Inflammatory macrophage (primary cell): ENCODE results near the gene CDH12.
"Not testable (repeated sequence)": the region's sequence is repeated elsewhere in the genome, so short reads cannot be mapped to it uniquely, and the experiment has no call there.

ENCODE experiments used
- DNase-seq, 2 donors: peaks; one replicate each; pipeline ENCODE4 v3.0.0-alpha.2; 2020 to 2022

Gene CDH12

DNA sequence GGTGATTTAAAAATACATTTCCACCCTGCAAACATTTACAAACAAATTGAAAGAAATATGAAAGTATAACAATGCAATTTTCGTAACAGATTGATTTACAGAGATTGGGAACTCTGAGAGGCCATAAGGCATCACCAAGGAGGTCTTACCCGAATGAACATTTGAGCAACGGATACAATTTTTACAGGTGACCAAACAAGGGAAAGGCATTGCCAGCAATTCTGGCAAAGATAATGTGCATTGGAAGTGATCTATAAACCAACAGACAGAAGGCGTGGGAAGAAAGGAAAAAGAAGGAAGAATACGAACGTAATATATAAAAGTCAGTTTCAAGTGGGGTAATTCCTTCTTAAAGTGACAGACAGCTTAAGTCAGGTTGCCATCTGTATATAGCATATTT, 295.9 kb downstream of the CDH12 start:
- no peak for DNase-seq

DNA sequence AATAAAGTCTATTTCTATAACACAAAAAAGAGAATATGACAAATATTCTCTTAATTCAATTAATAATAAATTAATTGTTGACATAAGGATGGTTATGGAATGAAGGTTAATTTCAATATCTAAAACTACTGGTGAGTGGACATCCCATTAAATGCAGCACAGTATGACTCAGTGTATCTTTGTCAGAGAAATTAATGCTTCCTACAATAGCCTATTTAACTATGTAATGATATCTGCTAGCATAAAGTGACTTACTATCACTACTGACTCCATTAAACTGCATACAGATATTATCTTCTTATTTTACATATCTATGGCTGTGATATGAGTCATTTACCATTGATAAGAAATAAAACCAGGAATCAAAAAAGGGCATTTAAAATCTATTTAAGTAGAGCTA, 298.7 kb downstream of the CDH12 start:
- no peak for DNase-seq

DNA sequence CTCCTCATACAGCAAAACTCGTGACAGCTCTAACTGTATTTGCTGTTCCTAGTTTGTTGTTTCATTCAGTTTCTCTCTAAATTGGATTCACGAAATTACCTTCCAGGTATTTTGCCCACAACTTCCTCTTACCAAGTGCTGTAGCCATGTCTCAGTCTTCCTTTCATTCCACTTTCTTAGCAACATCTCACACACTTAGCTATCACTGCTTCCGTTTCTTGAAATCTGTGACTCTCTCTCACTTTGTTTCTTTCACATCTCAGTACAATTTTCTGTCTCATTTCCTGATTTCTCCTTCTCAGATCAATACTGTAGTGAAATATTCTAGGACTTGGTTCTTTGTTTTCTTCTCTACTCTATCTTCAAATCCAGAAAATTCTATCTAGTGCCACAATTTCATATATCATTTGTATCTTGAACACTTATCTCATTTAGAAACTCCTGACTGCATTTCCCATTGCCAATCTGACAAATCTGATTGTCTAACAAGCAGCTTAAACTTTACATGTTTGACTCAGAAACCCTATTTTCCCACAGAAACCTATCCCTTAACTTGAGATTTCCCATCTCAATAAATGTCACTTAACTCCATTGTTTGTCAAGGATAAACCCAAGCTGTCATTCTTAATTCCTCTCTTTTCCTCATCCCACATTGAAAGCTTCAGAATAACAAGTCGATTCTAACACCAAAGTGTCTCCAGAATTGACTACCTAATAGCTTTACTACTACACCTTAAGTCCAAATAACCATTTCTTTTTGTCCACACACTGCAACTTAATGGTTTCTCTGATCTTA, 303.1 kb downstream of the CDH12 start:
- no peak for DNase-seq

DNA sequence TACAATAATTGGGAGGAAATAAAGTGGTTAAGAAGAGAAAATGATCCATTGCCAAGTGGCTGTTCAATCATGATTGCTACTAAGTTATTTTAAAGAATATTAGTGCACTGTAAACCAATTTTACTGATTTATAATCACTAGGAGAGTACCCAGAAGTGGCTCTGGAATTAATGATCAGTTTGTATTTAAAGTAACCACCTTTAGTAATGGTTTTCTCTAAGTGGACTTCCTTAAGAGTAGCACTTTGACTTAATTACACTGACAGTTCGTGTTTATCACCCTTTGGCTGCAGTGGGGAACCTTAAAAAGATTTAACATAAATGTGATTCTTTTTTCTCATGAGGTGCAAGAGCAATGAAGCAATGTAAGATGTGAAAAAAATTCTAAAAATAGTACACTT, 310.8 kb downstream of the CDH12 start:
- no peak for DNase-seq

DNA sequence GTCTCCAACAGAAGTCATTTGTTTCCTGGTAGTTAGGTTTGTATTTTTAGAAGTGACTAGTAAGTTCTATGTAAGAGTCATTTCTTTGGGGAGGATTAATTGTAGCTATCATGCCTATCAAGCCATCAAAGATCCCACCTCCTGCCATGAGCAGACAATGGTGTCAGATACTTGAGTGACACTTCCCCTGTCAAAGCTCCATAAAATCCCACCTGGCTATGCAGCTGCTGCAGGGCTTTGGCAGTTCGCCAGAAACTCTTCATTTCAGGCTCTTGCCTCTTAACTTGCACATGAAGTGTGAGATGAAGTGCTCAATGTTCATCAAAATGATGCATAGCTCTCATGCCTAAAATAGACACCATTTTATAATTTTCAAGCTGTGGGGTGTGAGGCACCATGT, 312.1 kb downstream of the CDH12 start:
- DNase-seq: no peak

DNA sequence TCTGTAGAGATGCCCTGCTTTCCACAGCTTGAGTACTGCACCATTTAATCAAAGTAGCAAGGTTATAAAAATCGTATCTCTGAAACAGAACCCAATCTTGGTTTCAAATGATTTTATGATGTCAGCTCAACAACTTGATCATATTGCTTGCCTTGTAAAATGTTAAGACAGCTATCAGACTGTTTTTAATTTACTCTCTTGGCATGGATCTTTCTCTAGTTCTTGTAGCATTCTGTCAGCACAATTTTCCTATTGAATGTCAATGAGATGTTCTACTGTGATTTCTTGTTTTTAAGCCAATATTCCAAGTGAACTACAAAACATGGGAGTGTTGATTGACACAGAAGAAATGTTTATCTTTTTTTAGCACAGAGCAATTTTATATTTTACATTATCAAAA, 313.4 kb downstream of the CDH12 start:
- no peak for DNase-seq

DNA sequence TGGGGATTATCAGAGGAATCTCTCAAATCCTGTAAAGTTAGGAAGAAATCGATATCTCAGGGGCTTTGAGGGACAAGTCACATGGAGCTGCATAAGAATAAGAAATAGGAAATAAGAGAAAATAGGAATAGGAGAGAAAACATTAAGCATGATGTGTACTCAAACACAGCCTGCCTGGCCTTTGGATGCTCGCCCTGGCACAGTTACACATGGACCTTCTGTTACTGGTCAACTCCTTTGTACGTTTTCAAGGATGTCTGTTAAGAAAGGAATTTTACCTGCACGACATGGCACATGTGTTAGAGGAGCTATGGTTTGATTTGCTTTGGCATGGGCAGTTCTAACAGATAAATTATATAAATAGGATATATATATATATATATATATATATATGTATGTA, 321.2 kb downstream of the CDH12 start:
- DNase-seq: no peak

DNA sequence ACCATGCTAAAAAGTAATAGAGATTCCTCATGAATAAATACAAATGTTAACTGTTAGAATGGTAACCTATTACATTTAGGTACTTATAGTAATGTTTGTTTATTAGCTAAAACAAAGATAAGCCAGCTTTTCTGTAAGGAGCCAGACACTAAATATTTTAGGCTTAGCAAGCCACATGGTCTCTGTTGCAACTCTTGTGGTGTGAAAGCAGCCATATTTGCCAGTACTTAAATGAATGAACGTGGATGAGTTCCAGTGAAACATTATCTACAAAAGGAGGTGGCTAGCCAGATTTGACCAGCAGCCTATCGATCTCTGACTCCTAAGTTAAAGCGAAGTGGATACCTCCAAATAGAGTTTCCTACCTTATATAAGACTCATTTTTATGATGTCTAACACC, 331.6 kb downstream of the CDH12 start:
- DNase-seq: no peak

DNA sequence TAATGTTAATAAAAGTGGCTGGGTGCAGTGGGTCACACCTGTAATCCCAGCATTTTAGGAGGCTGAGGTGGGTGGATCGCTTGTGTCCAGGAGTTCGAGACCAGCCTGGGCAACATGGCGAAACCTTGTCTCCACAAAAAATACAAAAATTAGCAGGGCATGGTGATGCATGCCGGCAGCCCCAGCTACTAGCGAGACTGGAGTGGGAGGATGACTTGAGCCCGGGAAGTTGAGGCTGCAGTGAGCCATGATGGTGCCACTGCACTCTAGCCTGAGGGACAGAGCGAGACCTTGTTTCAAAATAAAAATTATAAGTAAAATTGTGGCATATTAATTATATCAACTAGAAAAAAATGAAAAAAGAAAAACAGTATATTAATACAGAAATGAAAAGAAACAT, 336.6 kb downstream of the CDH12 start:
- DNase-seq: not testable (repeated sequence)

DNA sequence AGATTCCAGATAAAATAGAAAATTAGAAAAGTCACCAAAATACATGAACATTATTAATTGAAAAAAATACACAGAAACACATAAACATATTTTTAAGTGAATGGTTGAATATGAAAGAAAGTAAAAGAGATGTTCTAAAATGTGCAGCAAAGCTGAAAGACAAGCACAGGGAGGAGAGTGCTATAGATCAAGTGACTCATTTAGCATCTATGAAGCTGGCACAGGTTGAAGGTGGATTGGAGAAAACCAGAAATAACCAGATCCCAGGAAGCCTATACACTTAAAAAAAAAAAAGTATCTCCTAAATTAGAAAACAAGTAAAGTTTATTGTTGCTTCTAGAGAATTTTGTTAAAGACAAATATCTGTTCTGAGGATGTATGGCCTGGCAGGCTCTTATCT, 338.9 kb downstream of the CDH12 start:
- DNase-seq: no peak

DNA sequence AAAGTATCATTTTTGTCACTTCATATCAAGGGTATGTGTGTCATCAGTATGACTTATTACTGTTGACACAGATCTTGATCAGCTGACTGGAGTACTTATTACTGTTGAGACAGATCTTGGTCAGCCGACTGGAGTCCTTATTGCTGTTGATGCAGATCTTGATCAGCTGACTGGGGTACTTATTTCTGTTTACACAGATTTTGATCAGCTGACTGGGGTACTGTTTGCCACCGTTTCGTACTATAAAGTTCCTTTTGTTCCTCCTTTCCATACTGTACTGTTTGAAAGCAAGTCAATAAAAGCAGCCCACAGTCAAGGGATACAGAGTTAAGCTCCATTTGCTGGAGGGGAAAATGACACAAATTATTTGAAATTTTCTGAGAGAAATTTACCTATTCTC, 347.3 kb downstream of the CDH12 start:
- DNase-seq: no peak

DNA sequence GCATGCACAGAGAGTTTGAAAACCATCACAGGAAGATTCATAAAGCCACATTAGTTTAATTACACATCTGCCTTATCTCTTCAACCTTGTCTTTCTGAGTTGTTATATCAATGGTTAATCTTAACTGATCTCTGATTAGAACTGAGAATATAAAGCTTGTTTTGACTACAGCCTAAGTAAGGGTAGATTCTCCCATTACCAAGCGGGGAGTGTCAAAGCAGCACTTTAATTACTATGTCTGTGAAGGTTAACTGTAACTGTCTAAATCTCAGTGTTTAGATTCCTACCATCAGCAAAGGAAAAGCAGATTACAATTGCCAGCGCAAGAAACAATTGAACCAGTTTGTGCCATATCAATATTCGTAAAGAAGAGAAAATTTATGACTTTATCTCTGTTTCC, 348.7 kb downstream of the CDH12 start:
- DNase-seq: no peak

DNA sequence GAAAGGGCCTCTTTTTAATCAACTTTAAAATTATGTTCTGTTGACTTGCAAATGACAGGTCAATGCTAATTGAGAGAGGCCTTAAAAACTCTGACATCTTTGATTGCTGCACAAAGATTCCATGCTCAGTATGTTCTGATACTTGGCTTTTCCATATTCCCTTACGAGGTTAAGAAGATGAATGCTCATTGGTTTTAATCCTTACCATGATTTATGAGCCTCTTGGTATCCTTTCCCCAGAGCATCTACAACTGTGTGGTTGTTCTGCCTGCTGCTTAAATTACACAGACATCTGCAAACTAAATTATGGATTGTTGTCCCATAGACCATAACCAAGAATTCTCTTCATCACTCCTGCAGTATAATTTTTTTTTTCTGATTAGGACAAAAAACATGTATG, 352.6 kb downstream of the CDH12 start:
- DNase-seq: no peak

DNA sequence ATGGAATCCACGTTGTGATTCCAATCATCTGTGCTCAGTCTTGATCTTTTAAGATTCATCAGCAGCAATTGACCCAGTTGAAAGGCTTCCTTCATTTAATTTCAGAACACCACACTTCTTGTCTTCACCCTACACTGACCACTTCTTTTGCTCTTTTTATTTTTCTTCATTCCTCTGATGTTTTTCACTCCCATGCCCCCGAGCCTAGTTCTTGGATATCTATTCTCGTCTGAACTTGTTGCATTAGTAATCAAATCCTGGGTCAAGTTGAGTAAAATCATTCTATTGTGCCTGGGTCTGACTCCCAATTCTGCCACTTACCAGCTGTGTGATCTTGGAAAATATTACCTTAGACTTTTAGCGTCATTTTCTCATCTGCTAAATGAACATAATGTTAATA, 356.5 kb downstream of the CDH12 start:
- DNase-seq: no peak

DNA sequence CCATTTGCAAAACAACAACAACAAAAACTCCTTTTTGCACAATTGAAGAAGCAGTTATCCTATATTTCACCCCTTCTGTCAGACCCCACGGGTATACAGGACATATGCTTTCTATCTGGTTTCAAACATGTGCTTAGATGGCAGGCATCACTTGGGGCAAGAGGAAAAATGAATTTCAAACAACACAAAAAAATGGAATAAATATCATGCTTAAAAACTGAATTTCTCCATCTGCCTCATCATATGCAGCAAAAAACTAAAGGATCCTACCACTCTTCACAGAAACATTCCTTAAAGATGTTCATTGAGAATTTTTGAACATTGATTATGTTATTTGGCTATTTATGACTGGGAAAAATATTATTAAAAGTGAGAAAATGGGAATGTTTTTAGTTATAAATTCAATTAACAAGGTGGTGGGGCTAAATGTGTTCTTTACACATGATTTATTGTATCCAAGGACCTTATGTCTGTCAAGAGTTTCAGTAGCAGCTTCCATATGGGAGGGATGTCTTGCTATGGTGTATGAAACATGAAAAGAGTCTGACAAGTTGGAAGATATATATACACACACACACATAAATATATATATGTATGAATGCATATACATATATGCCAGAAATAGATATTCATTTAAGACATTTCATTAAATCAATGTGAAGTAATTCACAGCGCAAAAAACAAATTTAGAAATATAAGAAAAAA, 358.0 kb downstream of the CDH12 start:
- no peak for DNase-seq

DNA sequence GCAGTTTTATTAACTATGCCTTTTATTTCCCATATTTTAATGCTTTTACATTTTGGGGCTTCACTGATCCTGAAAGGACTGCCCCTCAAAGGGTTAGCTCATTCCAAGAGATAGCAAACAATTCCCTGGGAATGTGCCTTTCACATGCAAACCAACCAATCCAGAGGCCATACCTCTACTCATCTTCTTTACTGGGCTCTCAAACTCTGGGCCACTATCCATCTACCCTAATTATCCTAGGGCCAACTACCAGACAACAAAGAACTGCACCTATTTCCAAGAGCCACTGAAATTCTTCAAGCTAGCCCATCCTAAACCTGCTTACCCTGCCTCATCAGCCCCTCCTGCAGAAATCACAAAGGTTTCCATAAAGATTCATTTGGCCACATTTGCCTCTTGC, 364.7 kb downstream of the CDH12 start:
- no peak for DNase-seq

DNA sequence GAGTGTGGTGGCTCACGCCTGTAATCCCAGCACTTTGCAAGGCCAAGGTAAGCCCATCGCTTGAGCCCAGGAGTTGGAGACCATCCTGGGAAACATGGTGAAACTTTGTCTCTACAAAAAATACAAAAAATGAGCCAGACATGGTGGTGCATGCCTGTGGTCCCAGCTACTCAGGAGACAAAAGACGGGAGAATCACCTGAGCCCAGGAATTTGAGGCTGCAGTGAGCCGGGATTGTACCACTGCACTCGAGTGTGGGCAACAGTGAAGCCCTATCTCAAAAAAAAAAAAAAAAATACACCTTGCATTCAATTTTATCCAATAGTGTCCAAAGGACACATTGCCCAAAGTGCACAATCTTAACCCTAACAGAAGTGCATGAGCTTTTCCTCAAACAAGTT, 372.8 kb downstream of the CDH12 start:
- DNase-seq: no peak

DNA sequence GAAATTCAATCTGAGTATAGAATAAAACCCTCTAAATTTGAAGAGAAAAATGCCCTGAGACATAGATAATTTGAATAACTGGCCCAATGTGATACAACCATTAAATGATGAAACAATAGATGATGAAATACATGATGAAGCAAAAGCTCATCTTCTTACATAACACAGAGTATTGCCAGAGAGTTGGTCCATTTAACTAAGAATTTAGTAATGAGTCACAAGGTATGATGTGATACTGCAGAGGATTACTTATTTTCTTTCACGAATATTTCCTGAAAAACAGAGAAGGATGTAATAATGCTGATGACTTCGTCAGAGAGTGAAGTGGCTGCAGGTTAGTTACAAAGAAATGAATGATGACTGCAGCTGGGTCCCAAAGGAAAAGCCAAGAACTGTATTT, 379.3 kb downstream of the CDH12 start:
- DNase-seq: peak in 1 of 2 donors; percentile 15

DNA sequence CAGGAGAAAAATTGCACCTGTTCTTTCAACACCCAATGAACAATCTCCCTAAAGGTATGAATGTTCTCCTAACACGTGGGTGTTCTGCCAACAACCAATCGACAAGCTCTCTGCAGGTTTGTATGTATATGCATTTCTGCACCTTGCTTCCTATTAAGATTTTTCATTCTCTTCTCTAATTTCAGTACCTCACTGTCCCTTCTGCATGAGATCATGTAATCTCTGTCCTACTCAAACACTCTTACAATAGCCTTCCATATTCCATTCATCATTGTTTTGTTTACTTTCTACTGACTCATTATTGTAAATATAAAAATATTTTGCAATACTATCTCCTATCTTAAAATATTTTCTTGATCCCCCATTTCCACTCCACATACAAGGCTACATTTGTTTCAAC, 382.0 kb downstream of the CDH12 start:
- no peak for DNase-seq

DNA sequence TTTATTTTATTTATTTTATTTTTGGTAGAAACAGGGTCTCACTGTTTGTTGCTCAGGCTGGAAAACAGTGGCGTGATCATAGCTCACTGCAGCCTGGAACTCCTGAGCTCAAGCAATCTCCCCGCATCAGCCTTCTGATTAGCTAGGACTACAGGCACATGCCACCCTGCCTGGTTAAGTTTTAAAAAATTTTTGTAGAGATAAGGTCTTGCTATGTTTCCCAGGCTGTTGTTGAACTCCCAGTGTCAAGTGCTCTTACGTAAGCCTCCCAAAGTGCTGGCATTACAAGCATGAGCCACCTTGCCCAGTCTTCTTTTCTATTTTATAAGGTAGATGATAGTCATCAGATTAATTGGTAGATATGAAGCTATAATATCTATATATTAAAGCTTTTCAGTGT, 382.7 kb downstream of the CDH12 start:
- no peak for DNase-seq

DNA sequence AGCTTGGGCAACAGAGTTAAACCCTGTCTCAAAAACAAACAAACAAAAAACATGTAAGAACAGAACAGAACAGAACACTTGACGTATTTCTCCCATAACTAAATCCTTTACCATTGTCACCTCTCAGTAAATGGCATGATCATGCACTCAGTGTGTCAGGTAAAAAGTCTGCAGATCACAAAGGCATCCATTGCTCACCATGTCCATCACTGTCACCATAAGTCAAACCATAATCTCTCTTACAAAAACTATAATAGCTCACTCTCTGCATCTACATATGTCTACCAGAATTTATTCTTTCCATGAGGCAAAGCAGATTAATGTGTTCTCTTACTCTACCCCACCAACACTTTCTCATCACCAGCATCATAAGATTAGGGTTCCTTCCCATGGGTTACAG, 387.5 kb downstream of the CDH12 start:
- no peak for DNase-seq

DNA sequence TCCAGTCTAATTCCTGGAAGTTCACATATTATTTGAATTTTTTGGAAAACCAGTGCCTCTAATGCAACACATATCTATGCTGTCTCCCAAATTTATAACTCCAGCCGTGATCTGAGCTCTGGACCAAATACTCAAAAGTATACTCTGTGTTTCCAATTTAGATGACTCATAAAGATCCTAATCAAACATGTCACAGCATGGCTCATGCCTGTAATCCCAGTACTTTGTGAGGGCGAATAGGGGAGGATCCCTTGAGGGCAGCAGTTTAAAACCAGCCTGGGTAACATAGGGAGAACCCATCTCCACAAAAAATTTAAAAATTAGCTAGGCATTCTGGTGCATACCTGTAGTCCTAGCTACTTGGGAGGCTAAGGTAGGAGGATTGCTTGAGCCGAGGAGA, 388.0 kb downstream of the CDH12 start:
- no peak for DNase-seq

DNA sequence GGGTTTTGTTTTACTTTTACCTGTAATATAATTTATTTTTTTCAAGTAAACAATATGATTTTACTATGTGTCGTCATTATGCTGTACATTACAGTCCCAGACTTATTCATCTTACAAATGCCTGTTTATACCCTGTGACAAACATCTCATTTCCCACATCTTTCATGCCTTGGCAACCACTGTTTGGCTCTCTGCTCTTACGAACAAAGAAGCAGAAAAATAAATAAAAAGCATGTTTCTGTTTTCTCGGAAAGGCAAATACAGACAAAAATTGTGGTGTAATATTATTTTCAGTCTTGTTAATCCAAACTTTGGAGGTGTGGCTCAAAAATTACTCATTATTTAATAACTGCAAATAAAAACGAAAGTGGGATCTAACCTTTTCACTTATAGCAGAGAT, 393.0 kb downstream of the CDH12 start:
- DNase-seq: no peak

DNA sequence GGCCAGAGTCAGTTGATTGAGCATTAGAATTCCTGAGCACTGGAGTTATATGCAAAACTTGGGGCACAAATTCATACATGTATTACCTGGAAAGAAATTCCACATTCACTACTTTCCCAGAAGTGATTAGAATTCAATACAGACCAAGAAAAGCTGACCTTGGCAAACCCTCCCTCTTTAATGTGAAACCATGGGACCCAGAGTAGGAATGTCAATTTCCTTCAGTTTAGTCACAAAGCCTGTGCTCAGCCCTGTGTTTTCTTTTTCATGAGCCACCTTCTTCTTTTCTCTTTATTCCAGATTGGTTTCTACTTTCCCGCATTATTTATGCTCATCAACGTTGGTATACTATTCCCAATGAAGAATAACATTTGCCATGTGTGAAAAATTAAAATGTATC, 420.2 kb downstream of the CDH12 start:
- no peak for DNase-seq

DNA sequence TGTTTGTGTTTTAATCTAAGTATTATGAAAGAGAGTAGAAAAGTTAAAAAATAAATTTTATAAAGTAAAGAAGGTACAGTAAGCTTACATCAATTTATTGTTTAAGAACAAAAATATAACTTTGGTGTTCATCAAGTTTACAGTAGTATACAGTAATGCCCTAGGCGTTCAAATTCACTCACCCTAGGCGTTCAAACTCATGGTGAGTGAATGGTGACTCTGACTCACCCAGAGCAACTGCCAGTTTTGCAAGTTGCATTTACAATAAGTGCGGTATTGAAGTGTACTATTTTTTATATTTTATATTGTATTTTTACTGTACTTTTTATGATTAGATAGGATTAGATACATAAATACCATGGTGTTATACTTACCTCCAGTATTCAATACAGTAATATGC, 421.3 kb downstream of the CDH12 start:
- DNase-seq: no peak
